ENCODE results near the gene SFMBT1.
A peak's percentile ranks its signal among the peaks of the same experiment; 100 is the strongest.

SFMBT1 gene

DNA sequence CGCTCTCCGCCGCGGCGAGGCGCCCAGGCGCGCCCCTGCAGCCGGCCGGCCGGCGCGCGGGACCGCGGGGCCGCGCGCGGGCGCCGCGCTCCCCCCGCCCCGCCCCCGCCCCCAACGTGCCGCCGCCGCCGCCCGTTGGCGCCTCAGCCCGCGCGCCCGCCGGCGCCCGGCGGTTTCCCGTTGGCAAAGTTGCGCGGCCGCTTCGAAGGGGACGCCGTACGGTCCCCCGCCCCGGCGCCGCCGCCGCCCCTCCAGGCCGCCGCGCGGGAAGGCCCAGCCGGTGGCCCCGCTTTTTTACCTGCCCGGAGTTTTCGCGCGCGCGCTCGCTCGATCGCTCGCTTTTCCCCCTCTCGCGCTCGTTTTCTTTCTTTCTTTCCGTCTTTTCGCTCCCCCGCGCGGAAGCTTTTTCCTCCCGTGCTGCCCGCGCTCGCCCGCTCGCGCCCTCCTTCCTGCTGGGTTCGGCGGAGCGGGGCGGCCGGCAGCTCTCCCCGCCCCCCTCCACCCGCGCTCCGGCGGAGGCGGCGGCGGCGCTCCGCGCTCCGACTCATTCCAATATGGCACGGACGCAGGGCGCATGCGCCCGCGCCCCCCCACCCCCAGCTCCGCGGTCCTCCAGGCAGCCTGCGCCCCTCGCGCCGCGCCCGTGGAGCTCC, at the start of gene SFMBT1:
TSS of gene SFMBT1 (minus strand) at position 556 of the 653 bp plus-strand sequence. CDS start 76,945 bp downstream, outside the sequence.
- peak; percentile 62 for DNase-seq (ENCODE audit: low read depth)

- no peak for DNase-seq (ENCODE audit: low read depth)
Measured at GRCh38 chr3:53092942-53093341, 47.1 kb upstream of the SFMBT1 start.

GRCh38 chr3:53092216-53092615, 46.3 kb upstream of the SFMBT1 start:
- DNase-seq (ENCODE audit: low read depth): no peak

GRCh38 chr3:53091011-53091410, 45.1 kb upstream of the SFMBT1 start:
- DNase-seq (ENCODE audit: low read depth): no peak

GRCh38 chr3:53089511-53089910, 43.6 kb upstream of the SFMBT1 start:
- DNase-seq (ENCODE audit: low read depth): no peak

DNA sequence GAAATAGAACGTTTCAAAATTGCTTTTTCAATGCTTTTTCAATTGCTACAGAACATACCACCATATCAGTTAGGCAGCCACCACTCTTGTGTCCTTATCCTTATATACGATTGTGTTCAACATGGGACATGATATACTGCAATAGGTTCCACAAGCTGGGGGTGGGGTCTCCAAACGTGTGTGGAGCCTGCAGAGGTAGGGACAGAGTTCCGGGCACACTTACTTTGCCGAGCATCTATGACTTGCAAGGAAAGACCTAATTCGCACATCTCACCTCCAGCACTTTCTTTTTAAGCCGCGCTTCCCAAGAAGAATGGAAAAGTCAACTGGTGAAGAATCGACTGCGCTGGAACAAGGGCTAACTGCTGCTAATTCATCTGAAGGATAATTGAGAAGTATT, 39.6 kb upstream of the SFMBT1 start:
- no peak for DNase-seq (ENCODE audit: low read depth)

GRCh38 chr3:53084310-53085001, 38.6 kb upstream of the SFMBT1 start:
- no peak for DNase-seq (ENCODE audit: low read depth)

- no peak for DNase-seq (ENCODE audit: low read depth)
Measured at GRCh38 chr3:53083949-53084309, 38.1 kb upstream of the SFMBT1 start.

- no peak for DNase-seq (ENCODE audit: low read depth)
Measured at GRCh38 chr3:53083521-53083920, 37.6 kb upstream of the SFMBT1 start.

- DNase-seq (ENCODE audit: low read depth): no peak
Measured at GRCh38 chr3:53082736-53083135, 36.9 kb upstream of the SFMBT1 start.

DNA sequence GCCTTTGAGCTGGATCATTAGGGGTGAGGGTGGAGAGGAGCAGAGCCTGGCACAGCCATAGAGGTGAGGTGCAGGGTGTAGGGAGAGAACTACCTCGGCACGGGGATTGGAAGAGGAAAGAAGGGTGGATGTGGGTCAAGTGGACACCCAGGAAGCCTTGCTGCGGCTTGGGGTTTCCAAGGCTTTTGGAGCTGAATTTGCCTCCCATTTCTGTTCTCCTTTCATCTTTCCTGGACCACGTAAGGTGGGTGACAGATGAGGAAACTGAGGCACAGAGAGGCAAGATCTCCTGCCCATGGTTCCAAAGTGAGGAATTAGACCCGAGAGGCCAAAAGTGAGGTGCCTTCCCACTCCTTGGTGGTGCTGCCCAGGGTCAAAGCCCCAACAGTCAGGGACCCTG, 35.4 kb upstream of the SFMBT1 start:
- DNase-seq (ENCODE audit: low read depth): no peak

GRCh38 chr3:53080612-53081205, 34.8 kb upstream of the SFMBT1 start:
- no peak for DNase-seq (ENCODE audit: low read depth)

GRCh38 chr3:53079791-53080555, 34.1 kb upstream of the SFMBT1 start:
- no peak for DNase-seq (ENCODE audit: low read depth)

DNA sequence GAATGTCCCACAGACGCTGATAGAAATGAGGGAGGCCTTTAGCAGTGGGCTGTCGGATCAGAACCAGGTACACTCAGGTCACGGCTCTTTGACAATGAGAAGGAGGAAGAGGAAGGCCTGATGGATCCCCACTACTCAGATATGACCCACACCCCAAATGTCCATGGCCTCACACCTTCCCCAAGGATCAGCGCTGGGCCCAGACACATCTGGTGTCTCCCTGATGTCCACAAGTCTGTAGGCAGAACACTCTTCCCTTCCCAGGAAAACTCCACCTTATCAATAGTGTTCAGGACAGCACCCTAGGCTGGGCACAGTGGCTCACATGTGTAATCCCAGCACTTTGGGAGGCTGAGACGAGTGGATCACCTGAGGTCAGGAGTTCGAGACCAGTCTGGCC, 33.3 kb upstream of the SFMBT1 start:
- DNase-seq (ENCODE audit: low read depth): no peak

- no peak for DNase-seq (ENCODE audit: low read depth)
Measured at GRCh38 chr3:53078656-53079055, 32.8 kb upstream of the SFMBT1 start.

DNA sequence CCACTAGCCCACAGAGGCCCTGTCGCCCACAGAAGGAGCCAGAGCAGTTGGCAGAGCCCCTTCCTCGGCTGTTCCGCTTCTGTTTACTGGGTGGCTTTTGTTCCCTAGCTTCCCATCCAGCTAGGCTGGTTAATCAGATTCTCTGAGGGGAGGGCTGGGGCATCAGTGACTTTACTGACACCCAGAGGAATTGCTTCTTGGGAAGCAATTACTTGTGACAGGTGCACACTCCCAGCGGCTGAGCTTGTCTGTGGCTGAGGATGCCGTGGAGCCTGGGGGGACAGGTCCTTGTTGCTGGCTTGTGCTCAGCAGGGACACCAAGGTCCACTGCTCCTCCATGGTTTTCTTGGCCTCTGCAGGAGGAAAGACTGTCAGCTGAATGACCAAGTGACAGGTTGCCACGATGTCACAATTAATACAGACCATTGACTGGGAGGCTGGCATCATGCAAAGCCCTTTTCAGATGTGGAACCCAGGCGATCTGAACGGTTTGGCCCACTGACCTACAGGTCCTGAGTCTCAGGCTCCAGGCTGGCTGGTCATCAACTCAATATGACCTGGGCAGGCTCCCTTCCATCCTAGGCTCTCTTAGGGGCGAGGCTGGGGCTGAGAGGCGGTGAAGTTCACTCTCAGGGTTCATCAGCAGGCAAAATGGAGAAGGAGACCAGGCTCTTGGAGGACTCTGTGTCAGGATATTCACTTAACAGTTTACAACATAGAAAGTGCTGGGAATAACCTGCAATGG, 31.8 kb upstream of the SFMBT1 start:
- DNase-seq (ENCODE audit: low read depth): no peak

DNA sequence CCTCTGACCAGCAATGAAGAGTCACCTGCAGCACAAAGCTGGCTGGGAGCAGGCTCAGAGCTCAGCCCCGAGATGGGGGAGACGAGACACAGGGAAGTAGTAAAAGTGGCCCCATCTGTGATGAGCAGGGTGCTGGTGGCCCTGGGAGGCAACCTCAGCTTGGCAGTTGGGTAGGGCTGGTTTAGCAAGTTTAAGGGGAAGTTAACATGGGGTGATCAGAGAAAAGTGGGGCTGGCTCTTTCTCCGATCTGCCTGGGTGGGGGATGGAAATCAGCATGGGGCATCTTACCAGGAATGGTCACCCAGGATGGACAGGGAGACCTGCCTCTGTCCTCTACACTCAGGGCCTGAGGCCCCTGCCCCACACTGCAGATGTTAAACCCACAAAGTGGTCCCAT, 29.9 kb upstream of the SFMBT1 start:
- no peak for DNase-seq (ENCODE audit: low read depth)

DNA sequence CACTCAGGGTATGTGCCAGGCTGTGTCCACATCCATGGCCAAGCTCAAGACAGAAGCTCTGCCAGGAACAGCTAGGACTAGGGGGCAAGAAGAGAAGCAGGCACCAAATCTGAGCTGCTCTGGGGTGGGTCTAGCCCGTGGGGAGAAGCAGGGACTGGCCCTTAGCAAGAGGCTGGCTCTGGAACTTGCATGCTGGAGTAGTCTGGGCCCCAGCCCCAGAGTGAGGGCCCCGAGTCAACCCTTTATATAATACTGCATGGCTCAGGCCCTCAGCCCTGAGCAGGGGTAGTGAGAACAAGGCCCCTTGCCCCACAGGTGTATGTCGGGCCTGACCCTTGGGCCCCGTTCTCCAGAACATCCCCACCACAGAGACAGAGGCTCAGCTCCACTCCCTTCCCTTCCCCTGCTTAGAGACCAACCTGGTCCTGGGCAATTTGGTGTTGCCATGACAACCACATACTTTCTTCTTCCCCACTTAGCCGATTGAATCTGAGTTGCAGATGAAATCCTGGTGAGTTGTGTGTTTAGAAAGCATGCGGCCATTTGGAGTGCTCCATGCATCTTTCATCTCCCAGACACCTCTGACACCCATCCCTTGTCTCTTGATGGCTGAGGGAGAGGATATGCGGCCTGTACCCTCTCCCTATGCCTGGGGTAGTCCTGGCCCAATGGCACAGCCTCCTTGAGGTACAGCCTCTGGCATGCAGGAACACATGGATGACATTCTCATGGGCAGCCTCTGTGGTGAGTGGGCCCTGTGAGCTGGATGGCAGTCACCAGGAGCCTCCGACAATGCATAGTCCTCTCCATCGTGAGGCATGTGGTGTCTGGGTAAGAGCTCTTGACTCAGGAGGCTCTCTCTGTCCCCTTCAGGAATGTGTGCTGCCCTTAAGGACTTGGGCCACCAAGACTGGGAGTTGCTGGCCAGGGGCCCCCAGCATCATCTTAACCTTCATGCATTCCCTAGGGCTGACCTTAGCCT, 29.2 kb upstream of the SFMBT1 start:
- DNase-seq (ENCODE audit: low read depth): no peak

DNA sequence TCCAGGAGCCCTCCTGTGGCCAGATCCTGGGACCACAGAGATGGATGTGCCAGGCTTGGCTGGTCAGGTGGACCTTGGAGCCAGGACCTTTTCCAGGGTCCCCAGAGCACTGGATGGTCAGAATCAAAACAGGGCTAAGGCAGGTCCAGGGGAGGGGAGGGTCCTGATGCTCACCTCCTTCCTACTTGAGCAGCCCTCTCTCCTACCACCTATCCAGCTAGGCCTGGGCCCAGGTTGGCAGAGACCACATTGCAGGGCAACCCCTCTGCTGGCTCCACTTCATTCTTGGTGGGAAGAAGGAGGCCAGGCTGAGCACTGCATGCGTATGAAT, 28.5 kb upstream of the SFMBT1 start:
- no peak for DNase-seq (ENCODE audit: low read depth)

GRCh38 chr3:53073553-53074365, 27.9 kb upstream of the SFMBT1 start:
- no peak for DNase-seq (ENCODE audit: low read depth)

Measured in activated gamma-delta T cell treated with anti-CD3 and anti-CD28 coated beads, Interleukin-2, amount 50 U/mL, for 16 hours (primary cell).